NCI-H1105 treated with DMSO at 0.1 percent for 48 hours (cell line): ENCODE measurements around the gene LMAN1L.

Experiments
- DNase-seq: peaks from one replicate; lab custom pipeline; 2025; lab: John Stamatoyannopoulos, UW

Gene LMAN1L

GRCh38 chr15:74858369-74858740 is 45.7 kb downstream of the LMAN1L start:
- DNase-seq = no peak

GRCh38 chr15:74863239-74864056 is 50.8 kb downstream of the LMAN1L start:
- no peak for DNase-seq

- no peak for DNase-seq
These were observed 51.7 kb downstream of the LMAN1L start for GRCh38 chr15:74864296-74864695.

- DNase-seq = no peak
These were observed 52.7 kb downstream of the LMAN1L start for GRCh38 chr15:74865316-74865715.

GRCh38 chr15:74866090-74866489 is 53.5 kb downstream of the LMAN1L start:
- DNase-seq = no peak

- DNase-seq = no peak
These were observed 54.9 kb downstream of the LMAN1L start for GRCh38 chr15:74867466-74868038.

- DNase-seq = no peak
These were observed 55.4 kb downstream of the LMAN1L start for GRCh38 chr15:74868059-74868458.

GRCh38 chr15:74869372-74869725 is 56.7 kb downstream of the LMAN1L start:
- DNase-seq = no peak

- no peak for DNase-seq
These were observed 57.2 kb downstream of the LMAN1L start for GRCh38 chr15:74869726-74870407.

GRCh38 chr15:74870436-74871215 is 58.0 kb downstream of the LMAN1L start:
- DNase-seq = no peak

GRCh38 chr15:74872702-74873035 is 60.0 kb downstream of the LMAN1L start:
- no peak for DNase-seq

GRCh38 chr15:74873036-74873755 is 60.6 kb downstream of the LMAN1L start, which contains the start of gene SCAMP2:
TSS of gene SCAMP2 (minus strand) at chr15:74873365. CDS start at chr15:74873255, 110 bp downstream.
- DNase-seq = peak; percentile 81

GRCh38 chr15:74873756-74874424 is 61.3 kb downstream of the LMAN1L start:
- no peak for DNase-seq
